Dedifferentiated amniotic fluid mesenchymal stem cell (primary cell): ENCODE measurements around the gene SMIM21.

ENCODE experiments used
- DNase-seq: peaks from one replicate; pipeline ENCODE4 v3.0.0-alpha.2; 2016; ENCODE audit errors: extremely low spot score

SMIM21 gene

DNA sequence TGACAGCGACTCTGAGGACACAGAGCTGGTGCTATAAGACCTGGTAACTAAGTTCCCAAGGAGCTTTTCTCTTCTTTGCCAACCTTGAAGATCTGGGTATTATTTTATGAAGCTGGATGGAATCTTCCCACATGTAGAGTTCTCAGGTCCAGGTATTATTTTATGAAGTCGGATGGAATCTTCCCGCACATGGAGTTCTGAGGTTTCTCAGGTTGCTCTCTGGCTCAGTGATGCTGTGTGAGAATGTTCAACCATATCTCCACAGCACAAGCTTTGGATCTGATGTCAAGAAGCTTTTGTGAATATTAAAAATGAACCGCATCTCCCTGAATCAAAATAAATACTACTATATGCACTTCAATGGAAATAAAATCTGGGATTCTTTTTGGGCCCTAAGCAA lies at the start of gene SMIM21:
Gene SMIM21, minus strand, starts transcription at position 101 of the 400 bp plus-strand sequence. CDS start 140 bp downstream, outside the sequence.
- no peak for DNase-seq

DNA sequence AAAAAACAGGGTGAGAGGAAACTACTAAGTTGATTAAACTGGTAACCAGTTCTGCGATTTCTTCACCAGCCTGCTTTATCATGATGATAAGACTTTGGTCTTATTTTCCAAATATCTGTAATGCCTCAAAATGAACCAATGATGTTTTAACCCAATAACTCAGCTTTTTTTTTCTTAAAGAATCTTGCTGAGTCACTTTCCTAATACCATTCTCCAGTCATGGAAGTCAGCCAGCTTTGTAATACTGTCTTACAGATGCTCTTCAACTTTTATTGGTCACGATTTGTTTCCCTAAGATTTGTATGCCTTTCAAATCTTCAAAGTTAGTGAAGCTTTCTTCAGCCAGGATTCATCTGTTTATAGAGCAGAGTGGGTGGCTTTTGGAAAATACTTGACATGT lies 47.7 kb upstream of the SMIM21 start:
- DNase-seq = peak; percentile 94

GRCh38 chr18:75474332-75474731 lies 46.8 kb upstream of the SMIM21 start:
- no peak for DNase-seq

- no peak for DNase-seq
Measured at GRCh38 chr18:75473316-75473715, 45.8 kb upstream of the SMIM21 start.

DNA sequence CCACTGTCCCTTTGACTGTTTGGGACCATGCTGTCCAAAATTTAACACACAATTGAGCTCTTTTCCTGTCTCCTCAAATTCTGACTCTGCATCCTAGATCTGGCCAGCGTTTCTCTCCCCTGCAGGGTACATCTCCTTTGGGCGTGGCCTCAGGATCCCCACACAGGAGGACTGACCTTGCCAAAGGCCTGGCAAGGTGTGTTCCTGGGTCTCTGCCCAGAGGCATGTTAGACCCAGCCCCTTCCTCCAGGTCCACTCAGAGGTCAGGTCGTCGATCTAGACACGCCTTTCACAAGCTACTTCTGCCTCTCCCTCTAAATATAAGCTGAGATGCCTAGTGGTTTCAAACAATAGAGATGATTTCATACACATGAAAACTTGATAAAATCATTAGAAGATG lies 45.4 kb upstream of the SMIM21 start:
- DNase-seq = no peak

DNA sequence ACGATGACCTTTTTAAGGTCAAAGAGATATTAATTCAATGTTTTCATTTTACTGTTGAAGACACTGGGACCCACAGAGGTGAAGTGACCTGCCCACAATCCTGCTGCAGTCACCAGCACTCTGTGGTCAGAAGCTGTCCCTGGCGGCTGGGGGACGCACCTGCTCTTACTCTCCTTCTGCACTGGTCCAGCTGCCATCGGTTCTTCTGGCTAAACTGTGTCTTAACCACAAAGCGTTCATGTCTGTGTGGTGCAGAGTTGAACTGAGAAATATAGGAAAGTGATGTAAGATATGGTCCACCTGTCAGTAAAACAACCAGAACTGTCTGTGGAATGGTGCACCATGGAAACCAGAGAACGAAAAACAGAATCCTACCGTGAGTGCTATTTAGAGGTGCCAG lies 44.9 kb upstream of the SMIM21 start:
- DNase-seq = no peak

DNA sequence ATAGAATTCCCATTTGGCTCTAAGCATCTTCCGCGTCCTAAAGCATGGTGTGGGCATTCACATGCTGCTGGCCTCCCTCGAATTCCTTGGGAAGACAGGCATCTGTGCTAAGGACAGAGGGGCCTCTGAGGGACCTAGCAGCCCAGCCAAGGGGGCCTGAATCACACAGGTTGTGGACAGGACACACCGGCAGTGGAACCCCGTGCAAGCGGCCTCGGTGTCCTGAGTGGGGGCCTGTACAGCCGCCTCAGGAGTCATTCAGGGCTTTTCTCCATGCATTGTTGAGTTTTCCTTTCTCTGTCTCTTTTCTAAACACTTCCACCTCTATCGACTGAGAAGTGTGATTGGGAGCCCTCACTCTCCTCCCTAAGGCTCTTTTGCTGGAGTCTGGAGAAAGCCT lies 44.3 kb upstream of the SMIM21 start:
- no peak for DNase-seq

DNA sequence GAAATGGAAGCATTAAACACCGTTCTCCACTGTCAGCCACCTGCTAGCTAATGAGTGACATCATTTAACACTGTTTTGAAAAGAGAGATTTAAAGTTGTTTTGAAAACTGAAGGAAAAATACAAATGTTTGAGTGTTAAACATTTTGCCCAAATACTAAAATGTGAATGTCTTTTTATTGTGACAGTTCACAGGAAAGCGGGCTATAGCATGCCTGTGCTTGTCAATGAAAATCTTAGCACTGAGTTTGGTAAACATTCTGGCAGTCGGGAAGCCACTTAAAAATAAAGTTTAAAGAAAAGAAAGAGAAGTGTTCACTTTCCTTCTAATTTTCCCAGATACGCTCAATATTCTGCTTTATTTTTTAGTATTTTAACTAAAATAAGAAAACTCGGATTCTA lies 40.3 kb upstream of the SMIM21 start:
- no peak for DNase-seq

DNA sequence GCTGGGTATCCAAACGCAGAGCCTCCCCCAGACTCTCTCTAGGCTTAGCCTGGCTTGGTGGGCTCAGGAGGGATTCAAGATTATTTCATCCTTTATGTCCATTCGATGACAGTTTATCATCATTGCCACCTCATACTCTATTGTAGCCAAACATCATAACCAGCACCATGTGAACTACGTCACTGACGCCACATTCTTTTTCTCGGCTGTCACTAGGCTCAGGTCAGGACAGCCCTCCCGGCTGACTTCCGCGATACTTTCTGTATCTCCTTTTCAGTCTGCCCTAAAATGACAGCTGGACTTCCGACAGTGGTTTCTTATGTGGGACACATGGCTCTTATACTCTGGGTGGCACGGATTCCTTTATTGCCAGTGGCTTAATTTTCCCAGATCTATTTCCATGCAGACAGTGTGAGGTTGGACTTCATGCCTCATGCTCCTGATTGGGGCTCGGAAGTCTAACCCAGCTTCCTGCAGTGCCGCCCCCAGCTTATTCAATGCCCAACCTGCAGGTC lies 39.8 kb upstream of the SMIM21 start:
- DNase-seq = no peak

DNA sequence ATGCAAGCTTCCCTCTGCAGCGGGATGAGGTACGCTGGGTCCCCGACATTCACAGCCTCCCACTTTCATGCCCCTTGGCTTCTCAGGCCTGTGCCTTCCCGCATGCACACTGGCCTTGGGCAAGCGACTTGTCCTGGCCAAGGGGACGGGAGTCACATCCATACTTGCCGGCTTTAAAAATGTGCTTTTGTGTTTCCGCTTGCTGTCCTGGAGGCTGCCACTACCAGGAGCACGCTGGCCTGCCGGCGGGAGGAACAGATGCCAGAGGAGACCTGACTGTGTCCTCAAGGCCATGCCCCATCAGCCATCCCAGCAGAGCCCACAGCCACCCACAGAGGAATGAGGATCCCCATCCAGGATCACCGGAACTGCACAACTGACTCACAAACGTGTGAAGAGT lies 36.9 kb upstream of the SMIM21 start:
- no peak for DNase-seq

GRCh38 chr18:75462178-75462832 lies 34.8 kb upstream of the SMIM21 start:
- DNase-seq = no peak

- DNase-seq = no peak
Measured at GRCh38 chr18:75456199-75456631, 28.7 kb upstream of the SMIM21 start.

- no peak for DNase-seq
Measured at GRCh38 chr18:75455249-75456198, 28.0 kb upstream of the SMIM21 start.

DNA sequence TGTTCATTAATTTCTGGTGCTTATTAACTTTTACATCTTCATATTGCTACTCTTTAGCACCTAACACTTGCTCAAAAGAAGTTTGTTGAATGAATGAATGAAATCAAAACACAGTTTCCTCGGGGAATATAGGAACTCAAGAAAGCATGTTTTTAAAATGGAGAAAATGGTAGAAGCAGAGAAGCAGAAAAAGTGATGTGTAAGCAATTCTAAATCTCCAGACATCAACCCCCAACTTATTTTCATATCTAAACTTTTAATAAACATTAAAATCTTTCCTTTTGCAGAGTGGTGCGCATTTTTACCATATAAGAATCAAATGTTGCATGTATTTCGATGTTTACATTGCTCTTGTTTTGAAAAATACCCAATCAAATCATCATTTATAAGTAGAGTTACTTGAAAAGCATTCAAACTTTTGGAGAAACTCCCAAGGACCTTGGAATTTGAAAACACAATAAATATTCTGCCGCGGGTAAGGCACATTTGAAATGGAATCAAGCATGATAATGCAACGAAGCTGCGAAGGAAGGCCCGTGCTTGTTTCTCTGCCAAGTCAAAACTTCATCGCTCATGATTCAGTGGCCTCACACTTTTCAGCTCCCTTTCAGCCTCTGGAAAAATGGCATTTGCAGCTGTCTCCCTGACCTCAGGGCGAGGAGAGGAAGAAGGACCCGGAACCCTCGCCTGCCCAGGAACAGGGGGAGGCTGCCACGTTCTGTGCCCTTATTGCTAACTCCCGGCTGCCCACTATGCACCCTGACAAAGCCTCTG lies 26.7 kb upstream of the SMIM21 start:
- DNase-seq = no peak

- no peak for DNase-seq
Measured at GRCh38 chr18:75450906-75451305, 23.4 kb upstream of the SMIM21 start.

GRCh38 chr18:75441896-75442295 lies 14.4 kb upstream of the SMIM21 start:
- DNase-seq = no peak

GRCh38 chr18:75439348-75439747 lies 11.8 kb upstream of the SMIM21 start:
- DNase-seq = no peak

GRCh38 chr18:75438891-75439290 lies 11.4 kb upstream of the SMIM21 start:
- no peak for DNase-seq

- DNase-seq = no peak
Measured at GRCh38 chr18:75437979-75438378, 10.5 kb upstream of the SMIM21 start.

GRCh38 chr18:75433098-75433497 lies 5.6 kb upstream of the SMIM21 start:
- DNase-seq = no peak

- no peak for DNase-seq
Measured at GRCh38 chr18:75429975-75430374, 2.5 kb upstream of the SMIM21 start.

DNA sequence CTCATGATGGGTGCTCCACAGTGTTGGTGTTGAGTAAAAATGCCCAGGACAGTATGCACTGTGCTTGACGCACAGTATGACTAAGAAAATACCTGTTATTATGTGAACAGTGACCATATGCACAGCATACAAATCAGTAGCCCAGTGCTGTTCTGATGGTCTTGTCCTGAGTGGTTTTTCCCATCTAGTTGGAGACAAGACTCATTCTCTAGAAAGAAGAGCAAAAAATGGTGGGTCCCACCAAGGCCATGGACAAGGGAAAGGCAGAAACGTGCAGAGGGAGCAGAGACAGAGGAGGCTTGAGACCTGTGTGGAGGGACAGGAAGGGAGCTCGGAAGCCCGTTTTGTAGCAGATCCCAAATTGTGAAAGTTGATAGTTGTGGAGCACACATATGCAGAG lies 987 bp upstream of the SMIM21 start:
- DNase-seq = no peak
